Measurements from ENCODE around the gene TMEM204.

TMEM204 gene

DNA sequence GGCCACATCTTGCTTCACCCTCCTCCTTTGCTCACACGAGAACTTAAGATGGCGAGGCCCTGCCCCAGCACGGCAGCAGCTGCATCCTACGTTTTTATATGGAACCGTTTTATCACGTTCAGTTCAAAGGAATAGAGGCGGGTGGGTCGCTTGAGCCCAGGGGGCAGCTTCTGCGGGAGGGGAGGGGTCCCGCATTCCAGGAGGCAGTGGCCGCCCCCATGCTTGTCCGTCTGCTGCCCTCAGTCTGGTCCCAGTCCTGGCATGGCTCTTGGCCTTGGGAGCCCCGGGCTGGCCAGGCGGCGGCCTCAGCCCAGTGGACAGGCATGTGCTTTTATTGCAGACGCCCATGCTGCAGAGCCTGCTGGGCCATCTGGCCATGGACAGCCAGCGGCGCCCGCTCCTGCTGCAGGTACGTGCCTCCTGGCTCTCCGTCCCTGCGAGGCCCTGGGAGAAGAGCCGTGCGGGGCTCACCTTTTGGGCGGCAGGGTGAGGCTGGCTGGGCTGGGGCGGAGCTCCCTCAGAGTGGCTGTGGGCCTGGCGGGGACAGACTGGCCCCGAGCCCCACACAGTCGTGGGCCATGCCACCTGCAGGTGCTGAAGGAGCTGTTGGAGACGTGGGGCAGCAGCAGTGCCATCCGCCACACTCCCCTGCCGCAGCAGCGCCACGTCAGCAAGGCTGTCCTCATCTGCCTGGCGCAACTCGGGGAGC, 33.6 kb upstream of the TMEM204 start:
- no peak for TF ChIP-seq ZNF501 (tag by site-specific recombination; IDR thresholded peaks at IDR 0.05)
- TF ChIP-seq, protein P1, sequence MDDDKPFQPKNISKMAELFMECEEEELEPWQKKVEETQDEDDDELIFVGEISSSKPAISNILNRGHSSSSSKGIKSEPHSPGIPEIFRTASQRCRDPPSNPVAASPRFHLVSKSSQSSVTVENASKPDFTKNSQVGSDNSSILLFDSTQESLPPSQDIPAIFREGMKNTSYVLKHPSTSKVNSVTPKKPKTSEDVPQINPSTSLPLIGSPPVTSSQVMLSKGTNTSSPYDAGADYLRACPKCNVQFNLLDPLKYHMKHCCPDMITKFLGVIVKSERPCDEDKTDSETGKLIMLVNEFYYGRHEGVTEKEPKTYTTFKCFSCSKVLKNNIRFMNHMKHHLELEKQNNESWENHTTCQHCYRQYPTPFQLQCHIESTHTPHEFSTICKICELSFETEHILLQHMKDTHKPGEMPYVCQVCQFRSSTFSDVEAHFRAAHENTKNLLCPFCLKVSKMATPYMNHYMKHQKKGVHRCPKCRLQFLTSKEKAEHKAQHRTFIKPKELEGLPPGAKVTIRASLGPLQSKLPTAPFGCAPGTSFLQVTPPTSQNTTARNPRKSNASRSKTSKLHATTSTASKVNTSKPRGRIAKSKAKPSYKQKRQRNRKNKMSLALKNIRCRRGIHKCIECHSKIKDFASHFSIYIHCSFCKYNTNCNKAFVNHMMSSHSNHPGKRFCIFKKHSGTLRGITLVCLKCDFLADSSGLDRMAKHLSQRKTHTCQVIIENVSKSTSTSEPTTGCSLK (tag by site-specific recombination; IDR thresholded peaks at IDR 0.05), result no peak
- TF ChIP-seq ZNF23 (tag by site-specific recombination; IDR thresholded peaks at IDR 0.05; ENCODE audit: borderline replicate concordance), result no peak
- TF ChIP-seq MZF1 (tag by site-specific recombination; IDR thresholded peaks at IDR 0.05; ENCODE audit: borderline replicate concordance), result no peak
- TF ChIP-seq ZXDB (tag by site-specific recombination; IDR thresholded peaks at IDR 0.05), result no peak
- Histone ChIP-seq H3K4me1 (ENCODE audit: control insufficient read depth, insufficient read depth, low read length) (no peaks in the 10 kb centered on the region), H3K27ac (ENCODE audit: extremely low read depth, low read depth, low read length) (no peak overlapping the region), H3K4me3 (ENCODE audit: low read depth, low read length) (no peak overlapping the region), H3K9me3 (ENCODE audit: control insufficient read depth, insufficient read depth, low read depth, low read length) (no peaks in the 10 kb centered on the region), H3K36me3 (ENCODE audit: control insufficient read depth in 2 of 2, insufficient read depth in 1 of 2, low read length in 2 of 2) (peaks cover 16 to 89% of the 10 kb centered on the region in 2 experiments; a peak in 2 of 3 replicates)
- ChIA-PET POLR2A (no interaction called here), CTCF (no interaction called here)

DNA sequence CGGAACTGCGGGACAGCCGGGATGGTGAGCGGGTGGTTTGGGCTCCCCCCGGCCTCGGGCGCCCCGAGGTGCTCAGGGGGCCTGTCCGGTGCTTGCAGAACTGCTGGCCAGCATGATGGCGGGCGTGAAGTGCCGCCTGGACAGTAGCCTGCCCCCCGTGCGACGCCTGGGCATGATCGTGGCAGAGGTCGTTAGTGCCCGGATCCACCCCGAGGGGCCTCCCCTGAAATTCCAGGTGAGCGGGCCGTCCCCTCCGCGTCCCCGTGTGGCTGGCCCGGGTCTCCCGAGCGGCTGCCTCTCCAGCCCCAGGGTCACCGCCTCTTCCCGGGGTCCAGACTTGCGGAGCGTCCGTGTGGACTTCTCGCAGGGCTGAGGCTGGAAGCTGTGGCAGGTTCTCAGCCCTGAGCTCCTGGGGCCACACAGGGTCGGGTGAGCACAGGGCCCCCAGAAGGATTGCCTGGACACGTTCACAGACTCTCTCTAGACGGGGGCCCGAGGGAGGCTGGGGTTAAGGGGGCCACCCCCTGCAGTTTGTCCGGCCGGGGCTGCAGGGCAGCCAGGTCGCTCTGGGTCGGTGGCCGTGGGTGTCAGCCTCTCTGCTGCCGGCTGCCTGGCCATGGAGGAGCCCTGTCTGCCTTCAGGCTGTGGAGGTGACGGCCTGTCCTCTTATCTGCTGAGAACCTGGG, 32.9 kb upstream of the TMEM204 start:
- no peak for TF ChIP-seq GFI1B (tag by site-specific recombination; IDR thresholded peaks at IDR 0.05)
- TF ChIP-seq ZBTB20 (tag by site-specific recombination; IDR thresholded peaks at IDR 0.05), result no peak
- no peak for TF ChIP-seq ZSCAN16 (tag by site-specific recombination; IDR thresholded peaks at IDR 0.05)
- TF ChIP-seq ZBTB8A (tag by site-specific recombination; IDR thresholded peaks at IDR 0.05), result no peak
- no peak for TF ChIP-seq ZNF654 (tag by site-specific recombination; IDR thresholded peaks at IDR 0.05; ENCODE audit: low read depth)
- TF ChIP-seq, protein P2, sequence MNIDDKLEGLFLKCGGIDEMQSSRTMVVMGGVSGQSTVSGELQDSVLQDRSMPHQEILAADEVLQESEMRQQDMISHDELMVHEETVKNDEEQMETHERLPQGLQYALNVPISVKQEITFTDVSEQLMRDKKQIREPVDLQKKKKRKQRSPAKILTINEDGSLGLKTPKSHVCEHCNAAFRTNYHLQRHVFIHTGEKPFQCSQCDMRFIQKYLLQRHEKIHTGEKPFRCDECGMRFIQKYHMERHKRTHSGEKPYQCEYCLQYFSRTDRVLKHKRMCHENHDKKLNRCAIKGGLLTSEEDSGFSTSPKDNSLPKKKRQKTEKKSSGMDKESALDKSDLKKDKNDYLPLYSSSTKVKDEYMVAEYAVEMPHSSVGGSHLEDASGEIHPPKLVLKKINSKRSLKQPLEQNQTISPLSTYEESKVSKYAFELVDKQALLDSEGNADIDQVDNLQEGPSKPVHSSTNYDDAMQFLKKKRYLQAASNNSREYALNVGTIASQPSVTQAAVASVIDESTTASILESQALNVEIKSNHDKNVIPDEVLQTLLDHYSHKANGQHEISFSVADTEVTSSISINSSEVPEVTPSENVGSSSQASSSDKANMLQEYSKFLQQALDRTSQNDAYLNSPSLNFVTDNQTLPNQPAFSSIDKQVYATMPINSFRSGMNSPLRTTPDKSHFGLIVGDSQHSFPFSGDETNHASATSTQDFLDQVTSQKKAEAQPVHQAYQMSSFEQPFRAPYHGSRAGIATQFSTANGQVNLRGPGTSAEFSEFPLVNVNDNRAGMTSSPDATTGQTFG (tag by site-specific recombination; IDR thresholded peaks at IDR 0.05; ENCODE audit: borderline replicate concordance), result no peak
- no peak for TF ChIP-seq ZNF16 (tag by site-specific recombination; IDR thresholded peaks at IDR 0.05; ENCODE audit: low read depth)
- TF ChIP-seq, protein P3, sequence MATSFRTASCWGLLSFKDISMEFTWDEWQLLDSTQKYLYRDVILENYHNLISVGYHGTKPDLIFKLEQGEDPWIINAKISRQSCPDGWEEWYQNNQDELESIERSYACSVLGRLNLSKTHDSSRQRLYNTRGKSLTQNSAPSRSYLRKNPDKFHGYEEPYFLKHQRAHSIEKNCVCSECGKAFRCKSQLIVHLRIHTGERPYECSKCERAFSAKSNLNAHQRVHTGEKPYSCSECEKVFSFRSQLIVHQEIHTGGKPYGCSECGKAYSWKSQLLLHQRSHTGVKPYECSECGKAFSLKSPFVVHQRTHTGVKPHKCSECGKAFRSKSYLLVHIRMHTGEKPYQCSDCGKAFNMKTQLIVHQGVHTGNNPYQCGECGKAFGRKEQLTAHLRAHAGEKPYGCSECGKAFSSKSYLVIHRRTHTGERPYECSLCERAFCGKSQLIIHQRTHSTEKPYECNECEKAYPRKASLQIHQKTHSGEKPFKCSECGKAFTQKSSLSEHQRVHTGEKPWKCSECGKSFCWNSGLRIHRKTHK (tag by site-specific recombination; IDR thresholded peaks at IDR 0.05), result no peak
- TF ChIP-seq ZNF571 (tag by site-specific recombination; IDR thresholded peaks at IDR 0.05), result no peak
- TF ChIP-seq KLF16 (tag by site-specific recombination; IDR thresholded peaks at IDR 0.05), result no peak
- TF ChIP-seq ZNF354C (tag by site-specific recombination; IDR thresholded peaks at IDR 0.05; ENCODE audit: borderline replicate concordance, low read depth), result no peak
- TF ChIP-seq ZNF777 (tag by site-specific recombination; IDR thresholded peaks at IDR 0.05; ENCODE audit: borderline replicate concordance), result no peak
- TF ChIP-seq, protein P4, sequence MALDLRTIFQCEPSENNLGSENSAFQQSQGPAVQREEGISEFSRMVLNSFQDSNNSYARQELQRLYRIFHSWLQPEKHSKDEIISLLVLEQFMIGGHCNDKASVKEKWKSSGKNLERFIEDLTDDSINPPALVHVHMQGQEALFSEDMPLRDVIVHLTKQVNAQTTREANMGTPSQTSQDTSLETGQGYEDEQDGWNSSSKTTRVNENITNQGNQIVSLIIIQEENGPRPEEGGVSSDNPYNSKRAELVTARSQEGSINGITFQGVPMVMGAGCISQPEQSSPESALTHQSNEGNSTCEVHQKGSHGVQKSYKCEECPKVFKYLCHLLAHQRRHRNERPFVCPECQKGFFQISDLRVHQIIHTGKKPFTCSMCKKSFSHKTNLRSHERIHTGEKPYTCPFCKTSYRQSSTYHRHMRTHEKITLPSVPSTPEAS (tag by site-specific recombination; IDR thresholded peaks at IDR 0.05), result no peak
- TF ChIP-seq, protein P5, sequence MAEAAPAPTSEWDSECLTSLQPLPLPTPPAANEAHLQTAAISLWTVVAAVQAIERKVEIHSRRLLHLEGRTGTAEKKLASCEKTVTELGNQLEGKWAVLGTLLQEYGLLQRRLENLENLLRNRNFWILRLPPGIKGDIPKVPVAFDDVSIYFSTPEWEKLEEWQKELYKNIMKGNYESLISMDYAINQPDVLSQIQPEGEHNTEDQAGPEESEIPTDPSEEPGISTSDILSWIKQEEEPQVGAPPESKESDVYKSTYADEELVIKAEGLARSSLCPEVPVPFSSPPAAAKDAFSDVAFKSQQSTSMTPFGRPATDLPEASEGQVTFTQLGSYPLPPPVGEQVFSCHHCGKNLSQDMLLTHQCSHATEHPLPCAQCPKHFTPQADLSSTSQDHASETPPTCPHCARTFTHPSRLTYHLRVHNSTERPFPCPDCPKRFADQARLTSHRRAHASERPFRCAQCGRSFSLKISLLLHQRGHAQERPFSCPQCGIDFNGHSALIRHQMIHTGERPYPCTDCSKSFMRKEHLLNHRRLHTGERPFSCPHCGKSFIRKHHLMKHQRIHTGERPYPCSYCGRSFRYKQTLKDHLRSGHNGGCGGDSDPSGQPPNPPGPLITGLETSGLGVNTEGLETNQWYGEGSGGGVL (tag by site-specific recombination; IDR thresholded peaks at IDR 0.05), result no peak
- no peak for TF ChIP-seq ZIC2 (tag by site-specific recombination; IDR thresholded peaks at IDR 0.05)
- no peak for TF ChIP-seq HOXD13 (CRISPR knock-in tag; IDR thresholded peaks at IDR 0.05; ENCODE audit: borderline replicate concordance)
- TF ChIP-seq ZSCAN30 (tag by site-specific recombination; IDR thresholded peaks at IDR 0.05), result no peak
- no peak for TF ChIP-seq ZNF157 (tag by site-specific recombination; IDR thresholded peaks at IDR 0.05)
- H3K27ac ChIP-seq (ENCODE audit: extremely low read depth, low read depth, low read length), result no peak overlapping the region
- POLR2A ChIA-PET, result interaction anchor here (0.6 kb wide), 1 partner anchor 133 kb away, joined by 4 read pairs; no protein-coding TSS in a partner anchor
- no peak overlapping the region for H3K4me3 ChIP-seq (ENCODE audit: low read depth, low read length)
- CTCF ChIA-PET, result no interaction called here
- peaks cover 16 to 88% of the 10 kb centered on the region in 2 experiments; a peak in 2 of 3 replicates for H3K36me3 ChIP-seq (ENCODE audit: control insufficient read depth in 2 of 2, insufficient read depth in 1 of 2, low read length in 2 of 2)
- no peaks in the 10 kb centered on the region for H3K9me3 ChIP-seq (ENCODE audit: control insufficient read depth, insufficient read depth, low read depth, low read length)
- no peaks in the 10 kb centered on the region for H3K4me1 ChIP-seq (ENCODE audit: control insufficient read depth, insufficient read depth, low read length)
